Liver (tissue), 3 donors: ENCODE results near the gene EMSY.
"Not testable (repeated sequence)": the region's sequence is repeated elsewhere in the genome, so short reads cannot be mapped to it uniquely, and the experiment has no call there.

Source experiments
- TF ChIP-seq, protein P1 (sequence below): IDR thresholded peaks from 2 replicates; pipeline ENCODE4 v1.6.1; 2016; ENCODE audit warnings: antibody characterized with exemption
- TF ChIP-seq, protein P2 (sequence below): fragments of 150-350 bp; IDR thresholded peaks from 2 replicates; pipeline ENCODE4 v1.5.1; 2017; ENCODE audit warnings: improper control_type of control experiment, low read depth, low read length; ENCODE audit not compliant: missing input control
- donor health status: healthy.
- donor health status: healthy.

DNA sequence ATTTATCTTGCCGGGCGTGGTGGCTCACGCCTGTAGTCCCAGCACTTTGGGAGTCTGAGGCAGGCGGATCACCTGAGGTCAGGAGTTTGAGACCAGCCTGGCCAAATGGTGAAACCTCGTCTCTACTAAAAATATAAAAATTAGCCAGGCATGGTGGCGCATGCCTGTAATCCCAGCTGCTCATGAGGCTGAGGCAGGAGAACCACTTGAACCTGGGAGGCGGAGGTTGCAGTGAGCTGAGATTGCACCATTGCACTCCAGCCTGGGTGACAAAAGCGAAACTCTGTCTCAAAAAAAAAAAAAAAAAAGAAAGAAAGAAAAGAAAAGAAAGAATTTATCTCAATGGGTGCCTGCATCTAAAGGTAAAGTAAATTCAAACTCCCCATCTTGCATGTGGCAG is 43.3 kb upstream of the EMSY start:
- TF ChIP-seq, protein P1, sequence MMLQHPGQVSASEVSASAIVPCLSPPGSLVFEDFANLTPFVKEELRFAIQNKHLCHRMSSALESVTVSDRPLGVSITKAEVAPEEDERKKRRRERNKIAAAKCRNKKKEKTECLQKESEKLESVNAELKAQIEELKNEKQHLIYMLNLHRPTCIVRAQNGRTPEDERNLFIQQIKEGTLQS, result not testable (repeated sequence)
- TF ChIP-seq, protein P2, sequence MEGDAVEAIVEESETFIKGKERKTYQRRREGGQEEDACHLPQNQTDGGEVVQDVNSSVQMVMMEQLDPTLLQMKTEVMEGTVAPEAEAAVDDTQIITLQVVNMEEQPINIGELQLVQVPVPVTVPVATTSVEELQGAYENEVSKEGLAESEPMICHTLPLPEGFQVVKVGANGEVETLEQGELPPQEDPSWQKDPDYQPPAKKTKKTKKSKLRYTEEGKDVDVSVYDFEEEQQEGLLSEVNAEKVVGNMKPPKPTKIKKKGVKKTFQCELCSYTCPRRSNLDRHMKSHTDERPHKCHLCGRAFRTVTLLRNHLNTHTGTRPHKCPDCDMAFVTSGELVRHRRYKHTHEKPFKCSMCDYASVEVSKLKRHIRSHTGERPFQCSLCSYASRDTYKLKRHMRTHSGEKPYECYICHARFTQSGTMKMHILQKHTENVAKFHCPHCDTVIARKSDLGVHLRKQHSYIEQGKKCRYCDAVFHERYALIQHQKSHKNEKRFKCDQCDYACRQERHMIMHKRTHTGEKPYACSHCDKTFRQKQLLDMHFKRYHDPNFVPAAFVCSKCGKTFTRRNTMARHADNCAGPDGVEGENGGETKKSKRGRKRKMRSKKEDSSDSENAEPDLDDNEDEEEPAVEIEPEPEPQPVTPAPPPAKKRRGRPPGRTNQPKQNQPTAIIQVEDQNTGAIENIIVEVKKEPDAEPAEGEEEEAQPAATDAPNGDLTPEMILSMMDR, result not testable (repeated sequence)
